NCI-H2107 treated with DMSO at 0.1 percent for 48 hours (cell line): ENCODE results near the gene RWDD2A.

Source experiments
- DNase-seq: peaks from one replicate; lab custom pipeline; 2025; ENCODE audit not compliant: unreplicated experiment; lab: John Stamatoyannopoulos, UW

RWDD2A gene

DNA sequence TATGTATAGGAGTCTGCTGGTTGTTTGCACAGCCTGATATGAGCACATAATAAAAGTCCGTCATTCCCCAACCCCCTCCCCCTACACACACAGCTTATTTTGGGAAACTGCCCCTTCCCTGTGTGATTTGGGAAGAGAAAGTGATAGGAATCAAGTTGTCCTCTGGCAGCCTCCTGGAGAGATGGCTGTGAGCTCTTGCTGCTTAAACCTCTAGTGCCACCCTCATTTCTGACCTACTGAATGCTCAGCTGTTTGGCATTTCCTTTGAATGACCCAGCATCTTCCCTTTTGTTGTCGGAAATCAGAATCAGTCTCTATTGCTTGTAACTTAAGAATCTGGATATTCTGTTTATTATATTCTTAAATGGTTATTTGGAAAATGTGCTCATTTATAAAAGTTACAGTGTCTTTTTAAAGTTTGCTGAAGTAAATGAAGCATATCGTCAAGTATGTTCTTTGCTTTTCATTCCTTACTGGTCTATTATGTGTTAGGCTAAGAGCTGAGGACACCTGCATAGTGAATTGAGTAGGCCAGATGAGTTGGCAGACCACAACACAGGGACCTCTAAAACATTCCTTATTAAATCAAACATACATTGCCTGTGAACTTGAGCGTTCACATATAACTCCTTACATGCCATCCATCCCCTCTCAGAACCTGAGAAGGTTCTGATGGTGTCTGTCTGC, 5.5 kb downstream of the RWDD2A start:
- no peak for DNase-seq

DNA sequence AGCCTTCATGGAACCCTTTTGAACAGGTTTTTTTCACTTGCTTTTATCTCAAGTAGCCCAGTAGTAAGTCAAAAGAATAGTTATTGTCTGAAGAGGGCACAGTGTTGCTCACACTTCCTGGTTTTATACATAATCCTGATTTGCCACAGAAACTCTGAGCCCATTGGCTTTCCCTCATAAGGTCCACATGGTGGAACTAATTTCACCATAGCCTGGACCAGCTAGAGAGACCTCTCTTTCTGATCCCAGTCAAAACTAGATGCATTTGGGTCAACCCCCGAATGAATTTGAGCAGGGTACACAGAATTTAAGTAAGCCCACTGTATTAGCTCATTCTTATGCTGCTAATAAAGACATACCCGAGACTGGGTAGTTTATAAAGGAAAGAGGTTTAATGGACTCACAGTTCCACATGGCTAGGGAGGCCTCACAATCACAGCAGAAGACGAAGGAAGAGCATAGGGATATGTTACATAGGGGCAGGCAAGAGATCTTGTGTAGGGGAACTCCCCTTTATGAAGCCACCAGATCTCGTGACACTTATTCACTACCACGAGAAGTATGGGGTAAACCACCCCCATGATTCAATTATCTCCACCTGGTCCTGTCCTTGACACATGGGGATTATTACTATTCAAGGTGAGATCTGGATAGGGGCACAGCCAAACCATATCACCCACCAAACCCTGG, 6.2 kb downstream of the RWDD2A start:
- no peak for DNase-seq

DNA sequence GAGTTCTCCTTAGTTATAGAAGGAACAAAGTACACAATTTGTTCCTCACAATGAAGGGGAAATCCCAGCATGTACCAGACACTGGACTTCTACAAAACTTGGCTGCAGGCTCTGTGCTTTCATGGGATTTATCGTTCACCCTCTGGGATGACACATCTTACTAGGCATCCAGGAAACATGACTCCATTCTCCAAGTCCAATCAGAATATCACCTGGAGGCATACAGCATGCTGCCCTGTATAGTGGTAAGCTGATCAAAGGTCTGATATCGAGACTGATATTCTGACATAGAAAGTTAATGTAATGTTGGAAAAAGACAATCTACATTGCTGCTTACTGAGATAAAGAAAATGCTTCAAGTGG, 6.7 kb downstream of the RWDD2A start:
- DNase-seq, result no peak

DNA sequence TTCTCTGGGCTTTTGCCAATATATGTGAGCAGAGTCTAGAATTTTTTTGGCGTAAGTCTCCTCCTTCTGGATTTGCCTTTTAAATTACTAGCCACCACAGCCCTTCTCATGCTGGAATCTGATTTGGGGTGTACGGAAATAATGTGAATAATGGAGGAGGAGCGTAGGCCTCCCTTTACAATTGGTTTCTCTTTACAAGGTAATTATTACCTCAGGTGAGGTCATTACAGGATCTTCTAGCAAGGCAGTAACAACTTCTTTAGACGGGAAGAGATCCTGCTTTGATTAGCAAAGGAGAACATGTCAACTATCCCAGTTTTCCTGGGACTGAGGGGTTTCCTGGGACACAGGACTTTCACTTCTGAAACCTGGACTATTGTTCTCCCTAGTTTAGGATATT, 8.9 kb downstream of the RWDD2A start:
- no peak for DNase-seq

DNA sequence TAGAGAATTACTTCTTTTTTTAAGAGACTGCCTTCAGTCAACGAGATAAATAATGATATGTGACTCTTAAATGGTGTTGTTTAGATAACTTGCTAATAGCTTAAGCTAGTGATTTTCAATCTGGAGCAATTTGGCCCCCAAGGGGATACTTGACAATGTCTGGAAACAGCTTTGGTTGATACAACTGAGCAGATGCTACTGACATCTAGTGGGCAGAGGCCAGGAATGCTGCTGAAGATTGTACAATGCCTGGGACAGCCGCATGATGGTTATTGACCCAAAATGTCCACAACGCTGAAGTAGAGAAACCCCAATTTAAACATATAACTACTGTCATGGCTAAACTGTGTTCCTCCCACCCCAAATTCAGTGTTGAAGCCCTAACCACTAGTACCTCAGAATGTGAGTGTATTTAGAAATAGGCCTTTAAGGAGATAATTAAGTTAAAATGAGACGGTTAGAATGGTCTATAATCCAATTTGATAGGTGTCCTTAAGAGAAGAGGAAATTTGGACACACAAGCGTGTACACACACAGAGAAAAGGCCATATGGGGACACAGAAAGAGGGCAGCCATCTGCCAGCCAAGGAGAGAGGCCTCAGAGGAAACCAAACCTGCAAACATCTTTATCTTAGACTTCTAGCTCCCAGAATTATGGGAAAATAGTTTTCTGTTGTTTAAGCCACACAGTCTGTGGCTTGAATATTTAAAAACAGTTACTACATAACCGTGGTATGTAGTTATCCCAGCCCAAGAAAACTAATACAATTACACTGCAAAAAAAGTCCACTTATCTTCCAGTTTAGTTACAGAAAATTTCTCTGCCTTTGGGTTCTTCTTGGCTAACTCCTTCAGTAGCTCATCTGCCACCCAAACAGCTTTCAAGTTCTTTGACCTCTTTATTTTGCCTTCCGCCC, 22.2 kb downstream of the RWDD2A start:
- peak; percentile 69 for DNase-seq

DNA sequence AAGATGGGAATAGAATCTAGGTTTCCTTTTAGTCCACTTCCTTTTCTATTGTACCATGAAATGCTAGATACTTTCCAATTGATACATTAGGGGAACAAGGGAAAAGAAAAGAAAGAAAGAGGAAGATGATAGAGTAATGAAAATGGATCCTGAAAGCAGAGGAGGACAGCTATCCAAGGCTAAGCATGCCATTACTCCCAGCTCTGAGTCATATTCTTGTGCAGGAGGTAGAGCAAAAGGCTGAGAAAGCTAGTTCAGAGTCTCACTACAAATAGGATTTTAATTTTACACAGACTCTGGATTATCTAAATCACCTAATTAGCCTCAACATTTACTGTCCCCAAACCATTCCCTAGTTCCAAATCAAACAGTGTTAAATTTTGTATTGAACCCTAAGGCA, 23.6 kb downstream of the RWDD2A start:
- DNase-seq, result no peak

DNA sequence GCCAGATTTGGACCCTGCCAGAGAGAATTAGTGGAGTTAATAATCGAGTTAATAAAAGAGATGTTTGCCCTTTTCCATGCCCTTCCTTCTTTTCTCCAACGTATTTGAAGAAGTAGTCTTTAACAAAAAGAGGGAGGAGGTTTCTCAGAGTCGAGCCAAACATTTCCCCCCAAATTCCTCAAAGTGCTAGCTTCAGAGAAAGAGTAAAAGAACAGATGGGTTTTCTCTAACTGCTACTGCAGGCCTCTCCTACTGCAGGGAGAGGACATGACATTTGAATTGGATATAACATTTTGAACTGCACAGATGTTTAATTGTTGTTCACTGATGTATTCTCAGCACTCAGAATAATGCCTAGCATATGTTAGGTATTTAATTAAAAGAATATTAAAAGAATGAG, 25.5 kb downstream of the RWDD2A start:
- DNase-seq, result no peak

DNA sequence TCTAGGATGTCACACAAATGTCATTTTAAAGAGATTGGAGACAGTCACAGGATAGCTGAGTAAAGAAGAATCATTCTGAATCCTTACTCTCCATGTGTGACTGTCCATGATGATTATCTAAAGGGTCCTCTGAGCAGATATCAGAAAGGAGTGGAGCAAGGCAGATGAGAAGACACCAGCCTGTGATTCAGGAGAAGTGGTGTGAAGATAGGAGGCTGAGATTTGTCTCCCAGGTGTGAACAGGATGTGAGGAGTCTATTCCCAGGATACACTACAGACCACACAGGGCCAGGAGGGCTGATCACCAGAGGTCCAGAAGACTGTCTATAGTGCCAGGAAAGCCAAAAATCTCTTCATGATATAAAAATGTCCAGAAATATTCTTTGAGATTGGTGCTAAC, 27.0 kb downstream of the RWDD2A start:
- DNase-seq, result no peak

DNA sequence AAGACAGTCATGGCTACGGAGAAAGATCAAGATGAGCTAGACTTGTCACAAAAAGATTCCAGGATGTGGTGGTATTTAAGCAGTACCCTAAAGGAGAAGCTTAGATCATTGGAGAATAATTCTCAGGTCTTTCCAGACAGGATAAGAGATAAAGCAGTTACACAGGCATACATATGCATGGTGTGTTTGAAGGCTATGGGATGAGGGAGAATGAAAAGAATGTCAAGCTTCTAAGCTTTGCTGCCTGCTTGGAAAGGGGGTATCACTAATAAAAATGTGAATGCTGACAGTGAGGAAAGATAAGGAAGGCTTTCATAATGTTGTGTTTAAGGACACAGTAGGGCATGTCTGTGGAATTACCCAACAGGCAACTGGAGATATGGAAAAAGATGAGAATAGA, 28.1 kb downstream of the RWDD2A start:
- no peak for DNase-seq

DNA sequence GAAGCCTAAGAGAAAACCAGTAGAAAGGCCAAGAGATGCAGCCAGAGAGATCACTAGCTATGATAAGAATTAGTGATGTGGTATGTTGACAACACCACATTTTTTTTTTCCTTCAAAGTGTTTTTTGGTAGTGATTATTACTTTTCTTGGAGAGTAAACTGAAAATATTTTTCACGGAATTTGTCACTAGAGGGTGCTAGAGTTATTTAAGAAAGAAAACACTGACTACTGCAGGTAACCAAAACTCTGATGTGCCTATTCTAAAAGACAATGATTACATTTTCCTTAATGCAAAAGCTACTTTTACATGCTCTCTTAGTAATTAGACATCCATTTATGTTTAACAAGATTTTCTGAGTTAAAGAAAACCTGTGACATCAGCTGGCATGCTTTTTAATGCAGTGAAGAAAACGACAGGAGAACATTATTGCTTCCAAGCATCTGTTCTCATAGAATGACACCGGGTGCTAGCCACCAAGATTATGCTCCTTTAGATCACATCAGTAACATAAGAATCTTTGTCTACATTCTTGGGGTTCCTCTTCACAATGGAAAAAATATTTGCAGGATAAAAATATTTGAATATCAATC, 28.8 kb downstream of the RWDD2A start:
- peak; percentile 19 for DNase-seq

DNA sequence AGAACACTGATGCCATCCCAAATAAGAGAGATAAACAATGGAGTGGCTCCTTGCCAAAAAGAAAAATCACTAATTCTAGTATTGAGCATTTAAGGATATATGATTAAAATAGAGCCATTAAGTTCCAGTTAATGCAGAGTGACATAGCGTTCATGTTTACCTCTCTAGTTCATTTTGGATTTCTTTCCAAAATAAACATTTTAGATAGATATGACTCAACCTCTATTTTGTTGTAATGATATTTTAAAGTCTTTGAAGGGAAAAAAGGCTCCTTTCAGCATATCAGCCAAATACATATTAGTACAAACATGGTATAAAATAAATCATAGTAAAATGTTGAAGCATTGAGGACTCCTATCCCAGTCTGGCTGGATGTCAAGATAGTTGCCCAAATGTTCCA, 33.4 kb downstream of the RWDD2A start:
- DNase-seq, result no peak

DNA sequence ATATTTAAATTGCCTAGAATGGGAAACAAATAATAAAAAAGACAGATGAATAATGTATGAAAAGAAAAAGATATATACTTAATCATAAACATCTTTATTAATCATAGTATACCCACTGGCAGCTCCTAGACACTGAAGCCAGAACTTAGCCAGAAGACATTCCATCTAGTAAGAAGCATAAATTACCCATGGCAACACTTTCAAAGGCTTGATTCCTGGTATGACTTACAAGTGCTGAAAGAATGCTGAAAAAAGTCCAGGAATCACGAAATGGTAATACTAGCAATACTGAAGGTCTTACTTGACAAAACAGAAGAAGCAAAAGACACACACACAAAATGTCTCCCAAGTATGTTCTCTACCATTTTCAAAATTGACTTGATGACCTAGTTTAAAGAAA, 38.0 kb downstream of the RWDD2A start:
- no peak for DNase-seq

DNA sequence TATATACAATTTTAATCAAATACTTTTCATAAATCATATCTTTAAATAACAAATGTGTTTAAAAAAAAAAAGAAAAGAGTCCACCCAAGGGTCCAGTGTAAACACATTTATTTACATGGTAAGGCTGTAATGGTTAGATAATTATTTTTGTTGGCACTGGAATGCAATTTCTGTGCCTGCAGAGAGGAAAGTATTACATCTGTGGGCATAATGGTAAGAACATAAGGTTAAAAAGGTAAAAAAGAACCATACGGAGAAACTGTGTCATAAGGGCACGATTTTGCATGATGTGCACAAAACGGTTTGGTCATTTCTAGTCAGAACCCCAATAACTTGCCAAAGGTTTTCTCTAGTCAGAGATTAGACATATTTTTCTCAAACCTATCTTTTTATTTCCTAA, 54.3 kb downstream of the RWDD2A start:
- no peak for DNase-seq
